Breast epithelium (tissue), 4 donors: ENCODE measurements around the gene SIRT3. TPM values are rescaled to one million over a fixed set of nuclear protein-coding genes. Genes with fewer than 3 reads are reported as not detected.

Experiments used
- DNase-seq, 2 donors: peaks; one replicate each; pipeline ENCODE4 v3.0.0-alpha.2; 2019; ENCODE audit warnings: low spot score in 2 of 2
- H3K27ac ChIP-seq, 2 donors: fragments of 200-600 bp; sonication (generic) in 1 of 2; one replicate each; pipeline ENCODE4 v1.5.1; 2016 to 2019; ENCODE audit warnings: mild to moderate bottlenecking in 1 of 2
- H3K27me3 ChIP-seq, 2 donors: fragments of 200-600 bp; sonication (generic) in 1 of 2; one replicate each; pipeline versions ENCODE4 v1.5.1 to v1.6.0; 2017 to 2019; ENCODE audit warnings: control low read depth in 1 of 2, mild to moderate bottlenecking in 1 of 2
- H3K36me3 ChIP-seq: fragments of 200-600 bp; one replicate; pipeline ENCODE4 v1.5.1; 2019
- H3K4me1 ChIP-seq, 2 donors: fragments of 200-600 bp; sonication (generic); one replicate each; pipeline ENCODE4 v1.5.1; 2016 to 2019; ENCODE audit warnings: control low read depth in 1 of 2
- H3K4me3 ChIP-seq, 3 donors: fragments of 200-600 bp; sonication (generic); 1 replicate in 2 of 3; 2 replicates in 1 of 3; pipeline ENCODE4 v1.5.1; 2016 to 2019; ENCODE audit warnings: mild to moderate bottlenecking in 3 of 3, moderate library complexity in 2 of 3
- H3K9me3 ChIP-seq, 2 donors: fragments of 200-600 bp; sonication (generic) in 1 of 2; one replicate each; pipeline ENCODE4 v1.5.1; 2016 to 2019; ENCODE audit warnings: control low read depth in 1 of 2
- CTCF ChIP-seq, 3 donors: fragments of 450-650 bp; IDR thresholded peaks; one replicate each; pipeline ENCODE4 v1.5.1; 2016 to 2017; ENCODE audit warnings: antibody characterized with exemption in 3 of 3, mild to moderate bottlenecking in 3 of 3, moderate library complexity in 3 of 3
- POLR2A ChIP-seq: fragments of 450-650 bp; IDR thresholded peaks from one replicate; pipeline ENCODE4 v1.6.1; 2016; ENCODE audit warnings: antibody characterized with exemption, mild to moderate bottlenecking, moderate library complexity
- POLR2AphosphoS5 ChIP-seq, 3 donors: sonication (generic); formaldehyde crosslinking; IDR thresholded peaks; one replicate each; pipeline ENCODE4 v1.6.1; 2017; ENCODE audit warnings: antibody characterized with exemption in 3 of 3
- intact Hi-C: fragments of 100-400 bp; cut with DNase I; formaldehyde crosslinking; loops from one replicate; pipeline ENCODE4 v1.15.1; 2023; ENCODE audit warnings: low total_unique reads
- total RNA-seq, 3 donors: library from RNA; depleted of rRNA; stranded (reverse); fragments of >200 nt; gene quantifications; one replicate each; pipeline ENCODE4 v1.1.0, GENCODE V29; 2016

Gene SIRT3
- total RNA-seq, 3 donors from 2014 or later: 17.3 to 21.4 (median 19.3) TPM

DNA sequence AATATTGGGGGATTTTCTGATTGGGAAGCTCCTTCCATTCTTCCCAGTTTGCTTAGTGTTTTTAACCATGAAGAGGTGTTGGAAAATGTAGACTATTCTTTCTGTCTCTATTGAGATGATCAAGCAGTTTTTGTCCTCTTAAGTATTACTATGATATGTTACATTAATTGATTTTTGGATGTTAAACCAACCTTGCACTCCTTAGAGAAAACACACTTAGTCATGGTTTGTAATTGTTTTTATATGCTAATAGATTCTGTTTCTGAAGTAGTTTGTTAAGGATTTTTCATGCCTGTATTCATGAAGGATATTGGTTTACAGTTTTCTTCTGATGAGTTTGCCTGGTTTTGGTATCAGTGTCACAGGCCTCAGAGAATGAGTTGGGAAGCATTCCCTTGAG, 40.1 kb upstream of the SIRT3 start:
- H3K27ac ChIP-seq: no peak overlapping the region
- no peak overlapping the region for H3K4me3 ChIP-seq
- H3K4me1 ChIP-seq: no peaks in the 10 kb centered on the region
- DNase-seq: no peak
- H3K36me3 ChIP-seq: no peaks in the 10 kb centered on the region
- intact Hi-C loops: no loop called here
- TF ChIP-seq POLR2A (no peak), CTCF (IDR thresholded peaks at IDR 0.05) (no peak), POLR2AphosphoS5 (IDR thresholded peaks at IDR 0.05) (no peak)
- H3K9me3 ChIP-seq: peaks cover 0 to 4% of the 10 kb centered on the region in 2 donors
- H3K27me3 ChIP-seq: peaks cover 13 to 31% of the 10 kb centered on the region in 2 donors

GRCh38 chr11:272931-273198, 36.7 kb upstream of the SIRT3 start:
- TF ChIP-seq POLR2AphosphoS5 (IDR thresholded peaks at IDR 0.05) (no peak), CTCF (IDR thresholded peaks at IDR 0.05) (no peak), POLR2A (no peak)
- no peaks in the 10 kb centered on the region for H3K27me3 ChIP-seq
- intact Hi-C loops: no loop called here
- no peak overlapping the region for H3K4me3 ChIP-seq
- no peaks in the 10 kb centered on the region for H3K36me3 ChIP-seq
- DNase-seq: no peak
- H3K27ac ChIP-seq: no peak overlapping the region
- H3K4me1 ChIP-seq: no peaks in the 10 kb centered on the region
- peaks cover 0 to 4% of the 10 kb centered on the region in 2 donors for H3K9me3 ChIP-seq

DNA sequence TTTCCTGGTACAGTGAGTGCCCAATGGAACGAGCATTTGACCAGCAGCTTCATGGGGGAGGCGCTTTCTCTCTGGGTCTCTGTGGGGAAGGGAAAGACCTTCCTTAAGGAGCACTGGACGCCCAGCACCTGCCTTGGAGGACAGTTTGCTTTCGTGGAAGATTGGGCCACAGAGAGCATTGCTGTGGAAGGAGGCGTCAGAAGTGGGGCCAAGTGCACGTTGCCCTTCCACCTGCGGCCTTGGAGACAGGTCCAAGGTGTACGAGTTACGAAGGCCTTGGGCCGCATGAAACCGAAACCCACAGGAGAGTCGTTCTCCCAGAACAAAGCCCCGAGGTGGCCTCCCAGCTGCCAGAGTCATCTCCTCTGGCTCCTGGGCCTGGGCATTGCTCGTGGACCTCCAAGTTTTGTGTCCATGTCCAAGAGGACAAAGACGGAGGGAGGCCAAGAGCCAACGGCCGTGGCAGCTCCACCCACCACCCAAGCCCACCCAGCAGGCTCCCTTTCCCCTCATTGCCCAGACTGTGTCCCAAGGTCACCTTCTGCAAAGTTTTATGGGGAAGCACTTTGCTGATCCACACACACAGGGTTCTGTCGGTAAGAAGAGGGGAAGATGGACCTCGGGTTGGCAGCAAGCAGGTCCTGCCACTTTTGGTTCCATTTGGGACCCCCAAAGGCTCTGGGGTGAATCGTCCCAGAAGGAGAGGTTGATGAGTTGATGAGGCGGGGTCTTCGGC, 36.2 kb upstream of the SIRT3 start:
- intact Hi-C loops: no loop called here
- Histone ChIP-seq H3K27ac (no peak overlapping the region), H3K36me3 (no peaks in the 10 kb centered on the region), H3K4me3 (no peak overlapping the region), H3K27me3 (no peaks in the 10 kb centered on the region), H3K4me1 (no peaks in the 10 kb centered on the region), H3K9me3 (peaks cover 0 to 4% of the 10 kb centered on the region in 2 donors)
- no peak for DNase-seq
- no peak for TF ChIP-seq CTCF (IDR thresholded peaks at IDR 0.05)
- TF ChIP-seq POLR2AphosphoS5 (IDR thresholded peaks at IDR 0.05): no peak

DNA sequence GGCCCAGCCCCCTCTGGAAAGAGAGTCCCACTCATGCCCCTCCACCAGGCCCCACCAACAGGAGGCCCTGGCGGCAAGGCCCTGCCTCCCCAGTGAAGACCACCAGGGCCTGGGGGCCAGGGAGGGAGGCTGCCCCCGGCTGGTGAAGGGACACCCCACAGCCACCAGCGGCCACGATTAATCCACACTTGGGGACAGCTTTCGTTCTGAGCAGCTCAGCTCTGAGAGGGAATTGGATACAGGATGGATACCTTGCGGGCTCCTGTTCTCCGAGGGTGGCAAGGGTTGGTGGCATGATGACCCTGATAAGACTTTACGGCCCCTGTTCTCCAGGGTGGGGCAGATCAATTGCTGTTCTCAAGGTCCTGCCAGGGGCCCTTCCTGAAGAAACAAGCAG, 35.2 kb upstream of the SIRT3 start:
- no peak overlapping the region for H3K4me3 ChIP-seq
- no peak for DNase-seq
- H3K9me3 ChIP-seq: peaks cover 0 to 4% of the 10 kb centered on the region in 2 donors
- H3K36me3 ChIP-seq: no peaks in the 10 kb centered on the region
- no peaks in the 10 kb centered on the region for H3K27me3 ChIP-seq
- H3K27ac ChIP-seq: no peak overlapping the region
- intact Hi-C loops: no loop called here
- TF ChIP-seq CTCF (IDR thresholded peaks at IDR 0.05) (no peak), POLR2A (no peak), POLR2AphosphoS5 (IDR thresholded peaks at IDR 0.05) (no peak)
- no peaks in the 10 kb centered on the region for H3K4me1 ChIP-seq

DNA sequence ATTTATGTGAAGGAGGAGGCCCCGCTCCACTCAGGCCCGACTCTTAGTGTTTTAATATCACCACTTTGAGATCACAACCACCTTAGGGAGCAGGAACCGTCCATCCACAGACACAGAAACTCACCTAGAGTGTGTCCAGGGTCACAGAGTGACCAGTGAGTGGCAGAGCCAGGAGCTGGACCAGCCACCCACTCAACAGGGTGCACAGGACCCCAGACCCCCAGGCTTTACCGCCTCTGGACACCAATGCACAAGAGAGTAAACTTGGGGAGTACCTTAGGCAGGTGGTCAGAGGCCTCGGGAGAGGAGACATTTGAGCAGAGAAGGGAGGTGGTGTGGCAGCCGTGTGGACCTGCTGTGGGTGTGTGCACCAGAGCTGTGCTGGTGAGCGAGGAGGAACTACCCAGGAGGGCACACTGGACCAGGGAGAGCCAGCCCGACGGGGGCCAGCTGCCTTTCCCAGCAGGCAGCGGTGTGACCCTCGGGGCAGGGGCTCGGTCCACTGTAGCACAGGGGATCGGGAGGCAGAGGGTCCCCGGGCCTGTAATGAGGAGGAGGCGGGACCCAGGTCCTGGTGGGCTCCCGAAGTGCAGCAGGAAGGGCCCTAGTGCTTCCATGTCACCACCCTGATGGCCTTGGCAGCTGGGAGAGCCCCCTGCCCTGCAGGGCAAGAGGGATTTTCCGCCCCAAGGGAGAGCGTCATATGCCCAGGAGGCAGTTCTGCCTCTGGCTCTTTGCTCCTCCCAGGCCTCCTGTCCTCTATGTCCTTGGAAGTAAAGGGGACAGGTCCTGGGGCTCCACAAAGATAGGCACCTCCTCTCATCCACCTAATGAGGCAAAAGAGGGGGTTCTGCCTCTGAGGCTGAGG, 34.5 kb upstream of the SIRT3 start:
- DNase-seq: no peak
- H3K36me3 ChIP-seq: no peaks in the 10 kb centered on the region
- no peak overlapping the region for H3K4me3 ChIP-seq
- no peaks in the 10 kb centered on the region for H3K4me1 ChIP-seq
- no peaks in the 10 kb centered on the region for H3K27me3 ChIP-seq
- no peaks in the 10 kb centered on the region for H3K9me3 ChIP-seq
- intact Hi-C loops: no loop called here
- TF ChIP-seq CTCF (IDR thresholded peaks at IDR 0.05) (no peak), POLR2AphosphoS5 (IDR thresholded peaks at IDR 0.05) (no peak), POLR2A (no peak)
- peak overlapping the region; percentile 14 to 33 for H3K27ac ChIP-seq
